ENCODE measurements around the gene KRTAP19-8. TPM values are rescaled to one million over a fixed set of nuclear protein-coding genes. Genes with fewer than 3 reads are reported as not detected.

The KRTAP19-8 gene
- total and polyA plus RNA-seq, 2 donors (not counting 1 experiment from before 2014, with no cell fraction given): not detected

- Histone ChIP-seq H3K9me3 (ENCODE audit: control extremely low read depth in 1 of 3, control insufficient read depth in 2 of 3, insufficient read depth in 1 of 3, low read length in 2 of 3) (no peaks in the 10 kb centered on the region), H3K4me2 (replicated peaks; ENCODE audit: low read depth, low read length, poor library complexity, severe bottlenecking) (no peak overlapping the region), H2AFZ (ENCODE audit: insufficient read depth, low read depth, low read length, poor library complexity, severe bottlenecking) (no peak overlapping the region), H3K27me3 (replicated peaks in 1 of 4; ENCODE audit: control extremely low read depth in 1 of 4, control insufficient read depth in 3 of 4, insufficient read depth in 4 of 4, low read length in 3 of 4) (peaks cover 0 to 5% (median 2%) of the 10 kb centered on the region in 4 experiments), H3K36me3 (replicated peaks in 1 of 2; ENCODE audit: control extremely low read depth in 1 of 2, control insufficient read depth in 1 of 2, extremely low read depth in 1 of 2, insufficient read depth in 2 of 2, low read length in 1 of 2) (no peaks in the 10 kb centered on the region), H4K20me1 (ENCODE audit: control insufficient read depth, insufficient read depth, low read length, poor library complexity, severe bottlenecking) (no peaks in the 10 kb centered on the region), H3K4me1 (ENCODE audit: control insufficient read depth in 2 of 2, insufficient read depth in 2 of 2, low read length in 2 of 2) (no peaks in the 10 kb centered on the region), H3K27ac (ENCODE audit: low read length in 2 of 2) (no peak overlapping the region), H3K9ac (ENCODE audit: low read length) (no peak overlapping the region), H3K79me2 (ENCODE audit: control insufficient read depth, insufficient read depth, low read length) (no peaks in the 10 kb centered on the region), H3K4me3 (ENCODE audit: control extremely low read depth in 1 of 5, extremely low read depth in 1 of 5, insufficient read depth in 1 of 5, low read depth in 2 of 5, low read length in 4 of 5) (no peak overlapping the region)
- DNase-seq (no peak), ATAC-seq (ENCODE audit: low read depth) (no peak)
- intact Hi-C loops (cut with micrococcal nuclease): no loop called here
- Mint-ChIP-seq H3K4me3 (no peak overlapping the region), H3K4me1 (no peaks in the 10 kb centered on the region), H3K27me3 (no peaks in the 10 kb centered on the region), H3K27ac (no peak overlapping the region), H3K9me3 (ENCODE audit: insufficient read depth) (no peaks in the 10 kb centered on the region)
- ChIA-PET POLR2A (no interaction called here), CTCF (no interaction called here)
- 93% methylated on average over 2 of the region's 4 CpGs for WGBS (ENCODE audit: insufficient coverage)
- TF ChIP-seq, protein P1, sequence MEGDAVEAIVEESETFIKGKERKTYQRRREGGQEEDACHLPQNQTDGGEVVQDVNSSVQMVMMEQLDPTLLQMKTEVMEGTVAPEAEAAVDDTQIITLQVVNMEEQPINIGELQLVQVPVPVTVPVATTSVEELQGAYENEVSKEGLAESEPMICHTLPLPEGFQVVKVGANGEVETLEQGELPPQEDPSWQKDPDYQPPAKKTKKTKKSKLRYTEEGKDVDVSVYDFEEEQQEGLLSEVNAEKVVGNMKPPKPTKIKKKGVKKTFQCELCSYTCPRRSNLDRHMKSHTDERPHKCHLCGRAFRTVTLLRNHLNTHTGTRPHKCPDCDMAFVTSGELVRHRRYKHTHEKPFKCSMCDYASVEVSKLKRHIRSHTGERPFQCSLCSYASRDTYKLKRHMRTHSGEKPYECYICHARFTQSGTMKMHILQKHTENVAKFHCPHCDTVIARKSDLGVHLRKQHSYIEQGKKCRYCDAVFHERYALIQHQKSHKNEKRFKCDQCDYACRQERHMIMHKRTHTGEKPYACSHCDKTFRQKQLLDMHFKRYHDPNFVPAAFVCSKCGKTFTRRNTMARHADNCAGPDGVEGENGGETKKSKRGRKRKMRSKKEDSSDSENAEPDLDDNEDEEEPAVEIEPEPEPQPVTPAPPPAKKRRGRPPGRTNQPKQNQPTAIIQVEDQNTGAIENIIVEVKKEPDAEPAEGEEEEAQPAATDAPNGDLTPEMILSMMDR (IDR thresholded peaks at IDR 0.05): no peak
- no peak for TF ChIP-seq EZH2 (IDR thresholded peaks at IDR 0.05; ENCODE audit: borderline replicate concordance, insufficient read depth, low read depth, low read length, poor library complexity, severe bottlenecking)
These were observed 39.9 kb upstream of the KRTAP19-8 start for GRCh38 chr21:31078216-31078615.

GRCh38 chr21:31075848-31076247 is 37.6 kb upstream of the KRTAP19-8 start:
- Histone ChIP-seq H3K4me3 (ENCODE audit: control extremely low read depth in 1 of 5, extremely low read depth in 1 of 5, insufficient read depth in 1 of 5, low read depth in 2 of 5, low read length in 4 of 5) (no peak overlapping the region), H3K9ac (ENCODE audit: low read length) (no peak overlapping the region), H3K4me2 (replicated peaks; ENCODE audit: low read depth, low read length, poor library complexity, severe bottlenecking) (no peak overlapping the region), H4K20me1 (ENCODE audit: control insufficient read depth, insufficient read depth, low read length, poor library complexity, severe bottlenecking) (no peaks in the 10 kb centered on the region), H3K27ac (ENCODE audit: low read length in 2 of 2) (no peak overlapping the region), H3K4me1 (ENCODE audit: control insufficient read depth in 2 of 2, insufficient read depth in 2 of 2, low read length in 2 of 2) (no peaks in the 10 kb centered on the region), H3K9me3 (ENCODE audit: control extremely low read depth in 1 of 3, control insufficient read depth in 2 of 3, insufficient read depth in 1 of 3, low read length in 2 of 3) (no peaks in the 10 kb centered on the region), H2AFZ (ENCODE audit: insufficient read depth, low read depth, low read length, poor library complexity, severe bottlenecking) (no peak overlapping the region), H3K27me3 (replicated peaks in 1 of 4; ENCODE audit: control extremely low read depth in 1 of 4, control insufficient read depth in 3 of 4, insufficient read depth in 4 of 4, low read length in 3 of 4) (peaks cover 0 to 5% (median 2%) of the 10 kb centered on the region in 4 experiments), H3K79me2 (ENCODE audit: control insufficient read depth, insufficient read depth, low read length) (no peaks in the 10 kb centered on the region), H3K36me3 (replicated peaks in 1 of 2; ENCODE audit: control extremely low read depth in 1 of 2, control insufficient read depth in 1 of 2, extremely low read depth in 1 of 2, insufficient read depth in 2 of 2, low read length in 1 of 2) (no peaks in the 10 kb centered on the region)
- ChIA-PET CTCF (no interaction called here), POLR2A (no interaction called here)
- ATAC-seq (ENCODE audit: low read depth) (no peak), DNase-seq (no peak)
- intact Hi-C loops (cut with micrococcal nuclease): no loop called here
- Mint-ChIP-seq H3K27ac (no peak overlapping the region), H3K9me3 (ENCODE audit: insufficient read depth) (no peaks in the 10 kb centered on the region), H3K27me3 (peaks cover 3% of the 10 kb centered on the region), H3K4me1 (no peaks in the 10 kb centered on the region), H3K4me3 (no peak overlapping the region)
- TF ChIP-seq, protein P1 (IDR thresholded peaks at IDR 0.05): no peak
- no peak for TF ChIP-seq EZH2 (IDR thresholded peaks at IDR 0.05; ENCODE audit: borderline replicate concordance, insufficient read depth, low read depth, low read length, poor library complexity, severe bottlenecking)
- no CpG with 5 or more reads among the region's 6 CpGs for WGBS (ENCODE audit: insufficient coverage)

All from B cell (primary cell).